ENCODE measurements around the gene RAB33A.
"Not testable (repeated sequence)": the region's sequence is repeated elsewhere in the genome, so short reads cannot be mapped to it uniquely, and the experiment has no call there.

Gene RAB33A

DNA sequence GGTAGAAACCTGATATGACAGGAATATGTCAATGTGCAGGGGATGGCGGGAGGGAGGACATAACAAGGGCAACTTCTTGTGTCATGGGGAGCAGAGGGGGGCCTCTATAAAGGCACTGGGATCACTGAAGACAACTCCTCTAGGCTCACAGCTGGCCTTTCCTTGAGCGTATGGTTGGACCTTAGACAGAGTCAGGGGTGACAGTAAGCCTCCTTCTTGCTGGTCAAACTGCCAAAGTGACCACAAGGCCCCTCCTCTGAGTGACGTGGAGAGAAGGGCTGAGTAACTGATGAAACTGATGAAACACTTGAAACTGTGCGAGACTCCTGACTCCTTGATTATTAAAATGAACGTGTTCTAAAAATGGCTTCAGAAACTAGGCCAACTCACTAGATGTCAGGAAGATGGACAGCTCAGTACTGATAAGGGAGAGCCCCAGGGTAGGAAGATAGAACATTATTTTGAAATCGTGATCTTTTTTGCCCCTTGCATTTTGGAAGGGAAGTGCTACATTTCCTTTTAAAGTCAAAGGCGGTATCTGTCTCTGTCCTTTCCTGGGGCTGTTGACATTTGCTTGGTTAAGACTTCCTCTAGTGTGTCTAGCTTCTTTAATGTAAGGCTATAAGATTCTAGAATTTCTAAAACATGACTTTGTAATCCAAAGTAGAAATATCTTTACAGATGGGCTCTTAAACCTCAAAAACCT is 1.6 kb downstream of the RAB33A start:
- no peak for DNase-seq

DNA sequence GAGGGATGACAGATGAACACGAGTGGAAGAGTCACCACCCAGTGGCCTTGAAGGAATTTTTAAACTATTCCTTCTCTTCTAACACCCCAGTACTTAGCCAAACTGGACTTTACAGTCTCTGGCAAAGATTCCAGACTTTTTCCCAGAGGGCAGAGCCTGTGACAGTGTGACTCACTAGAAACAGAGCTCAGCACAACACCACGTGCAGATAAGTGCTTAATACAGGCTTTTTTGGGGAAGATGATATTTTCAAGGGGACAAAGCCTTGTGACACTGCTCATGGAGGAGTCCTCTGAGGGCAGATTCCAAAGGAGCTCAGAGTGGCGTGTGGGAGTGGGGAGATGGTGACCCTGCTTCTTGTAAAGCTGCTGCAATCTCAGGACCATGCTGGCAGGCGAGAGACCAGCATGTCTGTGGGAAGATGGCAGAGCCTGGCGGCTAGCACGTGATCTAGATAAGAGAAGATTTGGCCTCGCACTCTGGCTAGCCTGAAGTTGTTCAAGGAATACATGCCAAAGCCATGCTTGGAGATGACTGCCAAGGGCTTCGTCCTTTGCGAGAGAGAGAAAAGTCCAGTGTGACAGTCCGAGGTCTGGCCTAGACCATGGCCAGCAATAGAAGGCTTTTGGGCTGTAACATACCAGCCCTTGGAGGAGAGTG is 2.4 kb downstream of the RAB33A start:
- DNase-seq, result no peak

DNA sequence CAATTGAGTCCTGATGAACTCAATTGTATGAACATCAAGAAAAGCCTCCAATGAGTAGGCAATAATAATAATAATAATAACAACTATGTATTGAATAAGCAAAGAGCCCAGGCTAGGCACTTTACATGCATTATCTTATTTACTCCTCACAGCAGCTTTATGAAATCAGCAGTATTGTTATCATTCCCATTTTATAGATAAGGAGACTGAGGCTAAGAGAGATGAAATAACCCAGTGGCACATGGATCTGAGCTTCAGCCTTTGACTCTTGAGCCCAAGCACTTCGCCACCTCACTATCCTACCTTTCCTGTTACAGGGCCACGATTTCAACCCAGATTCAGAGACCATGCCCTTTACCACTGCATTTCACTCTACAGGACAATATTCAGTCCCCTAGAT is 3.2 kb downstream of the RAB33A start:
- no peak for DNase-seq

DNA sequence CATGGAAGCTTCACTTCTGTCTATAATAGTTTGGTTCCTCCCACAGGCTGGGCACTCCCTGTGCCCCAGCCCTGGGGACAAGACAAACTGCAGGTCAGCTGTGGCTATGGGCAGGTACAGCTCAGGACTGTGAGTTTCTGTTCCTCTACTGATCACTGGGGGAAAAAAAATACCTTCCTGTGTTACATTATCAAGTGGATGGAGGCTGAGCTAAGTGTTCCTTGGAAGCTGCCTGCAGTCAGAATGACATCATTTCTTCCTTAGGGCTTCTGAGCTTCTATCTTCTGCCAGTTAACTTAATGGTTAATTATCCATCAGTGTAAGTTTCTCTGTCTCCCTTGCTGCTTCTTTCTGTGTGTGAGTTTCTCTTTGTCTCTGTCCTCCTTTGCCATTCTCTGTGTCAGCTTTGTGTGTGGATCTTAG is 4.6 kb downstream of the RAB33A start:
- DNase-seq, result no peak

DNA sequence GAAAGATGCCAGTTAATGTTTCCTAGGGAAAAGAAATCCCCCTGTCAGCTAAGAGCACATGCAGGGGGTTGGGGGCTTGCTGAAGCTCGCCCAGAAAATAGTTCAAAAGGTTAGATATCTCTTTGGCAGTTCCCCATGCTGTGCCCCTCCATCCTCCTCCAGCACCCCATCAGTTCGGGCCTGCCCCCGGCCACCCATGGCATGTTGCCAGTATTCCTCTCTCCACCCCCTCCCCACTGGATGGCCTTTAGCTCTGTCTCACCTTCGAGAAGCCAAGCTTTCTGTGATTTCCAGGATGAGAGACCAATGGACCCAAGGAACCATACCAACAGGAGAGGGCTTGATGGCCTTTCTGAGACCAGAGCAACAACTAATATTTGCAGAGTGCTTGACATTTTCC is 5.2 kb downstream of the RAB33A start:
- no peak for DNase-seq

DNA sequence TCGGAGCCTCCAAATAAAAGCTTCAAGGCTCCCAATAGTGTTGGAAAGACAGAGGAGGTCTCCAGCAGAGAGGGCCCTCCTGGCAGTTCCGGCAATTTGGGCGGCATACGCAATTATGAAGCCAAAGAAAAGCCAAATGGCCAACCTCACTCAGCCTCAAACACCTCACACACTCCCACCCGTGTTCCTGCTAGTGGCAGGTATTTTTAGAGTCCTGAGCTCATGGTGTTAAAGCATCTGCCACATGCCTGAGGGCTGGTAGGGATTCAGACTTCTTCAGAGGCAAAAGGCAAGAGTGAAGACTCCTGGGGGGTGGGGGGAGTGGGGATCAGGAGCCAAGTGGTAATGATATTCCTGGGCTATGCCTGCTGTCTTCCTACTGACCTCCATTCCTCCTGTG is 7.4 kb downstream of the RAB33A start:
- no peak for DNase-seq

DNA sequence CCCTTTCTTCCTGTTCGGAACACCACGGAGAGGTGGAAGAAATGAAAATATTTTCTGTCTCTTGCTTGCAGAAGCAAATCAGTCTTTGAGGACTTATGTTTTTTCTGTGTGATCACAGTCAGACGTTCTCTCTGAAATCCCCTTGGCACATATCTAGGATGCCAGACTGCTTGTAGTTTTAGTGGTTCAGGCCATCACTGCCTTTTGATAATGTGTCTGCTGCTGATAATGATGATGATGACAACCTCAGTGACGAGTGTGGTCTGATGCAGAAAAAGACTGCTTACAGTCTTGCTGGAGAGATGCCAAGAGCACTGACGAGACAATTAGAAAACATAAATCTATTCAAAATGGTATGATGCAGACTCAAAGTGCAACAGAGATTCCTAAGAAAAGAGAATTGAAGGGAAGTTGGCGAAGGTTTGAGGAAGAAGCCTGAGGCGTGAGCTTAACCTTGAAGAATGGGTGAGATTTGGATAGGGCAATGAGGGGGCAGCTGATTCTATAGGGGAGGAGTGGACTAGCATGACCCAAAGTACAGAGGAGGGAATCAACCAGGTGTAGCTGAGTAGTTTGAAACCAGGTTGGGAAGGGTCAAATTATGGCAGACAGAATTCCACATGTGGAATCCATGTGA is 7.9 kb downstream of the RAB33A start:
- DNase-seq, result peak; percentile 2

DNA sequence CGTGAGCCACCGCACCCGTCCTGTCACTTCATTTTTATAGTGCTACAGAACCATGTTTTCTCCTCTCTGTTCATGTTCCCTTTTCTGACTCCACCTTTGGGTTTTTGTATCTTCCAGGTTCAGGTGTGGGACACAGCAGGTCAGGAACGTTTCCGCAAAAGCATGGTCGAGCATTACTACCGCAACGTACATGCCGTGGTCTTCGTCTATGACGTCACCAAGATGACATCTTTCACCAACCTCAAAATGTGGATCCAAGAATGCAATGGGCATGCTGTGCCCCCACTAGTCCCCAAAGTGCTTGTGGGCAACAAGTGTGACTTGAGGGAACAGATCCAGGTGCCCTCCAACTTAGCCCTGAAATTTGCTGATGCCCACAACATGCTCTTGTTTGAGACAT is 12.4 kb downstream of the RAB33A start:
- no peak for DNase-seq

DNA sequence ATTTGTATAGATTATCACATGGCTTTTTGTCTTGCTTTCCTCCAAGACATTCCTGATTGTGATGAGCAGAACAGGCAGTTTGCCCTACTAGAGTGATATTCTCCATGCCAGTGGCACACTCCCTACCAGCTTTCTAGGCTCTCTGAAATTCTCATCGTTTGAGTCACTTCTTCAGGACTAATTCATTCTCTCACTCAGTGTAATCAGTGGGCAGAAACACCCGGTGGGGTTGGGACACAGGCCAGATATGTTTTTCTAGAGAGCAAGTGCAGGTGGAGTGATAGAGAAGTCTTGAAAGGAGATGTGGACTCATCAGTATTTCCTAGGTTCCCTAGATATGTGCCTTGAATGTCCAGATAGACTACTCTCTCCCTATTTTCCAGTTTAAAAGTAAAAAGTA is 13.1 kb downstream of the RAB33A start:
- no peak for DNase-seq

DNA sequence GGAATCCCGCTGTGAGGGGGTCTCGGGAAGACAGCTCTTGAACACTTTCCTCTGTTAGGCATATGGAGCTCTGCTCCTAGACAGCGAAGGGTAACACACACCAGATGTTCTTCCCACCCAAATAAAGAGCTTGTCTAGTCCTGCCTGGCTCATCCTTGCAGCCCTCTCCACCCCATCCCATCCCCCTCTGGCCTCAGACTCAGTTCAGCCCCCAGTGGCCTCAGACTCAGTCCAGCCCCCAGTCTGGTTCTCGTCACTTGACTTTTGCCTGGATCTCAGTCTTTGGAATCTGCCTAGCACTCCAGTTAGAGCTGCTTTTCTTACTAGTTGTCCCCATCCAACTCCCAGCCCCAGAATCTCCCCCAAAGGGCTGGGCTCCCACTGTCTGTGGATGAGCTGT is 14.9 kb downstream of the RAB33A start:
- DNase-seq, result no peak

DNA sequence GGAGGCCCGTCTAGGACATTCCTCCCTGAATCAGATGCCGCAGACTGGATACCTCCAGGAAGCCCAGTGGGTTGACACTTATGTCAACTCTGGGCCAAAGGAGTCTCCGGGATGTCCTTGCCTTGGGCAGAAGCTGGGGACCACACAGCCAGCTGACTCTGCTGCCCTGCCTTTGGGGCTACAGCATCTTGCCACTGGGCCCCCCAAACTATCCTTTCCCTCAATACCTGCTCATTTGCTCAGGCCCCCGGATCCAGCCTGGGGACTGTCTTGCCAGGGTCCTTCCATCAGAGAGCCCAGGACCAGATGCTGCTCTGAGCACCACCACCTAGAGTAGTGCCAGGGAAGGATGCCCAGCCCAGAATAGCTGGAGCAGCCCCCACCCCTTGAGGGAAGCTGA is 19.0 kb downstream of the RAB33A start:
- no peak for DNase-seq

DNA sequence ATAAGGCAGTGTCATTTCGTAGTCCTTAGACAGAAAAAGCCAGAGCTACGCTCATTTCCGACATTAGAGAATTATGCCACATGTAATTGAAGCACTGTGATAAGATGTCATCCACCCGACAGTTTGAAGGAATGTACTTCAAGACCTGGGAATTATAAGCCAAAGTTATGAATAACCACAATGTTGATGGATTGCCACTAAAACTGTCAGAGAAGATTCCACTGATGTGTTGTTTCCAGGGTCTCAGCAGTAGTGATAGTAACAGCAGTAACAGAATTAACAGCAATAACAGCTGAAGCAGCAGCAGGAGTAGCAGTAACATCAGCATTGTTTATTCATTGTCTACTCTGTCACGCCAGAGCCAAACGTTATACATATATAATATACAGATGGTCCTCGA is 24.7 kb downstream of the RAB33A start:
- no peak for DNase-seq

DNA sequence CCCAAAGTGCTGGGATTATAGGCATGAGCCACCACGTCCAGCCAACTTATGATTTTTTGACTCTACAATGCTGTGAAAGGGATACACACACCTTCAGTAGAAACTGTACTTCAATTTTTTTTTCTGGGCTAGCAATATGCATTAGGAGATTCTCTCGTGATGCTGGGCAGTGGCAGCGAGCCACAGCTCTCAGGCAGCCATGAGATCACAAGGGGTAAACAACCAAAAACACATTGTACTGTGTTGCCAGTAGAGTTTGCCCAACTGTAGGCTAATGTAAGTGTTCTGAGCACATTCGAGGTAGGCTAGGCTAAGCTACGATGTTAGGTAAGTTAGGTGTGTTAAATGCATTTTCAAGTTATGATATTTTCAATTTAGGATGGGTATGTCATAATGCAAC is 25.7 kb downstream of the RAB33A start:
- DNase-seq, result no peak

DNA sequence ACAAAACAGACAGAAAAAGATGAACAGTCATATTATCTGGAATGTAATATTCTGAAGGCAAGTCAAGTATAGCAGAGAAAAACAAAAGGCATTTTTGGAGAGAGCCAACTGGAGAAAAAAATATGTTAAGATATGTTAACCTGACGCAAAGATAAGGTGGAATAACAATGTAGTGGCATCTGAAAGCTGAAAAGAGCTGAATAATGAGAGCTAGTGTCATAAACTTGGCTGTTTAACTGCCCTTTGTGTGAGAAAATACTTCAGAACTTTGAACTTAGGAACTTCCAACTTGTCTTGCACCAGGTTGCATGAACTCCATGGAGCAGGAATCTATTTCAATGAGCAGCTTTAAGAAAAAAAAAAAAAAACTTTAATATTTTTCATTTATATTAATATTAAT is 32.9 kb downstream of the RAB33A start:
- DNase-seq, result no peak

DNA sequence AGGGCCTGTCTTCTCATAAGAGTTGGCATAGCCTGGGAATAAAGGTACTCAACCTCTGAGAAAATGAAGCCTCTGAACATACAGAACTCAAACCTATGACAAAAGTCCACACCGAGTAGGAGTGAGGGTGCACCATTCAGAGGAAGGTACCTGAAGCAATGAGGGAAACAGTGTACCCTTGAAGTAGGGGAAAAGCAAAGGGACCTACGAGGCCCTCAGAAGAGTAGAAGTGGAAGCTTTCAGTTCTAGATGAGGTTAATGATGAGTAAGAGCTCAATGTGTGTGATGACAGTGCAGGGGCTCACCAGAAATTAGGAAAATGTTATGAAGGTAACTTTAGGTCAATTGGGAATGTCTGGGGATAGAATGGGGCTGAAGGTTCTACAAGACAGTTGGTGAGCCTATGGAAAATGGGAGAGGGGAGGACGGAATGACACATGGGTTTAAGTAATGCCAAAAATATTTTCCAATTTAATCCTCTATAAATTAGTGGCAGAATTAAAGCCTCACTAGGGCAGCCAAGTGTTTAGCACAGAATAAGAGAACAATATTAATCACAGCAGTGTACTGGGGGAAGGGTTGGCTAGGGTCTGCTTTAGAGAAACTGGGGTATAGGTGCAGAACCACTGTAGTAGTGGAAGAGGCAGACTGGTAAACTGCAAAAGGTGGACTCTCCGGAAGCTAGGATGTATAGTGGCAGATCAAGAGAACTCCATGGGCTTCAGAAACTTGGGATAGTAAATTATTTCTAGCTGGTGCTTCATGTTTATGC is 39.8 kb downstream of the RAB33A start:
- DNase-seq, result no peak

DNA sequence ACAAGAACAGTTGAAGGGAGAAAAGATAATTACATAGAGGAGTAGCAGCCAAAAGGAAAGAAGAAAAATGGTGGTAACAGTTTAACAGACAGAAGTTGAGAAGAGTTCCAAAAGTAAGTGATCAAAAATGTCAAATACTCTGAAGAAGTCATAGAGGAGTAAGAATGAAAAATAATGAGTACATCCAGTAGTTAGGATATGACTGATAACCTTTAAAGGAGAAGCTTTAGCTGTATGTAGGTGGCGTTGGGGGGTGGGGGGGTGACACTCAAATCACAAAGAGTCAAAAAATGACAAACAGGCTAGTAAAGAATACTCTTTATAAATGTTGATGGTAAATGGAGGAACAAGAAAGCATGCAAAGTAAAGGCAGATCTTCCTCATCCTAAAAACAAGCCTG is 40.6 kb downstream of the RAB33A start:
- DNase-seq, result no peak

DNA sequence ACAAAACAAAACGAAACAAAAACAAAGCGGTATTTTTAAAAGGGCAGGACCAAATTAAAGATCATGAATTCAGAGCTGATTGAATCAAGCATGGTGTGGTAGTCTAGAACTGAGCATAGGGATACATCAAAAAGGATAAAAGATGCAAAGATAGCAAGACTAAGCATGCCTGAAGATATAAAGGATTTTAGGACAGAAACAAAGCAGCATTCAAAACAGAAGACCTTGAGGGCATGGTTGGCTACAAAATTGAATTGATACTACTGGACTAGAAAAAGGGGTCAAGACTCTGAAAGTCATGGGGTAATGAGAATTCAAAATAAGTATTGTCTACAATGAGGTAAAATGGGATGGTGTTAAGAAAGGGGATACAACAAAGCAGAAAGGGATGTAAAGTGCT is 41.6 kb downstream of the RAB33A start:
- no peak for DNase-seq

DNA sequence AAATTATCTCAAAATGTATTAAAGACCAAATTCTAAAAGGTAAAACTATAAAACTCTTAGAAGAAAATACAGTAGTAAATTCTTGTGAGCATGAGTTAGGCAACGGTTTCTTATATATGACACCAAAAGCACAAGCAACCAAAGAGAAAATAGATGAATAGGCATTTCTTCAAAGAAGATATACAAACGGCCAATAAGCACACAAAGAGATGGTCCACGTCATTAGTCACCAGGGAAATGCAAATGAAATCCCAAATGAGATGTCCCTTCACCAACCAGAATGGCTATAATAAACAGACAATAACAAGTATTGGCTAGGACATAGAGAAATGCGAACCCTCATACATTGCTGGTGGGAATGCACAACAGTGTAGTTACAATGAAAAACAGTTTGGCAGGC is 44.6 kb downstream of the RAB33A start:
- no peak for DNase-seq

DNA sequence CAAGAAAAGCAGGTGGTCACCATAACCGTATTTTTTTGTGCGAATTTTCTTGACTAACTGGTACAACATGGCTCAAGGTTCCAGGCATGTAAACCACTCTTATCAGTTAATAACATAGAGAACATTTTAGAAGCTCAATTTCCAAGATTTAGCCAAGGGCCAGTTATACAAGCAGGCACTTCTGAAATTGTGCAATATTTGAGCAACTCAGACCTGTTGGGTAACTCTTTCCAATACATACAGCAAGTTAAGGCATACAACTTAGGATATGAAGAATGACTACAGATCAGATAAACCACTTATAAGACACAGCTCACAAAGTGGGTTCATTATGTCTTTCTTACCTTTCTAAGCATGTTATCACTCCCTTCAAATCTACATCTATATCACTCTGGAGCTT is 53.0 kb downstream of the RAB33A start:
- DNase-seq, result no peak

DNA sequence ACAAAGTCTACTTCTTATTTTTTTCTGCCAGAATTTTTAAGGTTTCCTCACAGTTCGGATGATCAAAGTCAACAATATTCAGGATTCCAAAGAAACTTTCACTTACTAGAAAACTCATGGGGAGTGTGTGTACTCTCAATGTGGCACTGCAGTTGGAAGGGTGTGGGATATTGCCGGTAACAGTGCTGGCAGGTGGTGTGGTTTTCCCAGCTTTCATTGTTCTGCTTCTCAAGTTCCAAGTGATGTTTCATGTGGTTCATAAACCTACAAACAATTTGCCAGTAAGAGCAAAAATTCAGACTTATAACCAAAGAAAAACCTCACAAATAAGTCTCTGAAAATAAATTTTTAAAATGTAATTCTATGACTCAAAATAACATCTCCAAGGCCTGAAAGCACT is 57.1 kb downstream of the RAB33A start:
- DNase-seq, result no peak

DNA sequence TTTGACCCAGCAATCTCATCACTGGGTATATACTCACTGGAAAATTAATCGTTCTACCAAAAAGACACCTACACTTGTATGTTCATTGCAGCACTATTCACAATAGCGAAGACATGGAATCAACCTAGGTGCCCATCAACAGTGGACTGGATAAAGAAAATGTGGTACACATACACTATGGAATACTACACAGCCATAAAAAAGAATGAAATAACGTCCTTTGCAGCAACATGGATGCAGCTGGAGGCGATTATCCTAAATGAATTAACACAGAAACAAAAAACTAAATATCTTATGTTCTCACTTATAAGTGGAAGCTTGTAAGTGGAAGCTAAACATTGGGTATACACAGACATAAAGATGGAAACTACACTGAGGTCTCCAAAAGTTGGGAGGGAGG is 59.4 kb downstream of the RAB33A start:
- not testable (repeated sequence) for DNase-seq

Measured in effector CD8-positive, alpha-beta T cell (primary cell).